ENCODE results near the gene IDS. TPM values are rescaled to one million over a fixed set of nuclear protein-coding genes. Genes with fewer than 3 reads are reported as not detected.
"Not testable (repeated sequence)": the region's sequence is repeated elsewhere in the genome, so short reads cannot be mapped to it uniquely, and the experiment has no call there.

The IDS gene
- total RNA-seq, 2 experiments from 2014 or later, result 114 to 116 TPM

DNA sequence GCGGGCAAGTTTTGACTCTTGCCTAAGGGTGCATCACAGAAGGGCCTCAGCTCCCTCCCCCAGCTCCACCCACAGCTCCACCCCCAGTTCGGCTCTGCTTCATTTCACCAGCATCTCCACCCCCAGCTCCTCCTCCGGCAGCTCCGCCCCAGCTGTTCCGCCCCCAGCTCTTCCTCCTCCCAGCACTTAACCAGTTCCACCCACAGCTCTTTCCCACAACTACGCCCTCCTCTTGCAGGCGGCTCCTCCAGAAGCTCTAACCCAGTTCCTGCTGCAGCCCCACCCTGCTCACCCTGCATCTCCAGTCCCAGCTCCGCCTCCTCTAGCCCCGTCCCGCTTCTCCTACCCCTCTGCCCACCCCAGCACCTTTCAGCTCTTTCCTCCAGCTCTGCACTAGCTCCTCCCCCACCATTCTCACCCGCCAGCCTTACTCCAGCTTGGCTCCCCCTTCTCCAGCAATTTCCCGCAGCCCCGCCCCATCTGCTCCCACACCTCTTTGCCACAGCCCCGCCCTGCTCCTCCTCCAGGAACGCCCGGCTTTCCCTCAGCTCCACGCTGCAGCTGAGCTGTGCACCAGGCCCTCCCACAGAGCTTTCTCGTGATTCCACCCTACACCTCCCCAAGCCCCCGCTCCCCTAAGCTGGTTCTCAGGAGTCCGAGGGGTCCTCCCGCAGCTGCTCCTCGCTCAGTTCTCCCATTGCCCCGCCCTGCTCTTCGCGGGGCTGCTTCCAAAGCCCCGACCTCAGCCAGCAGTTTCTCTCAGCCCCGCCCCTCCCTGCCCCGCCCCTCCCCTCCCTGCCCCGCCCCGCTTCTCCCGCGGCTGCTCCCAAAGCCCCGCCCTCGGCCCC is 34.4 kb upstream of the IDS start:
- H3K27me3 Mint-ChIP-seq, result no peaks in the 10 kb centered on the region
- H3K27ac Mint-ChIP-seq, result peak overlapping the region; percentile 90
- H3K4me3 Mint-ChIP-seq, result peak overlapping the region; percentile 81
- peak; percentile 92 for DNase-seq
- peaks cover 8% of the 10 kb centered on the region for H3K4me1 Mint-ChIP-seq
- H3K36me3 Mint-ChIP-seq (ENCODE audit: low read depth), result no peaks in the 10 kb centered on the region
- H3K9me3 Mint-ChIP-seq, result no peaks in the 10 kb centered on the region
- CTCF ChIA-PET, result interaction anchor here (0.8 to 3.8 kb wide), 10 partner anchors 11 to 400 kb away, joined by 3 to 33 read pairs (median 4); partner anchors contain the start of genes EOLA2 and IDS
- POLR2A ChIA-PET, result interaction anchor here (0.8 to 3.6 kb wide), 5 partner anchors 14 to 400 kb away, joined by 6 to 43 read pairs (median 18); partner anchors contain the start of gene IDS

DNA sequence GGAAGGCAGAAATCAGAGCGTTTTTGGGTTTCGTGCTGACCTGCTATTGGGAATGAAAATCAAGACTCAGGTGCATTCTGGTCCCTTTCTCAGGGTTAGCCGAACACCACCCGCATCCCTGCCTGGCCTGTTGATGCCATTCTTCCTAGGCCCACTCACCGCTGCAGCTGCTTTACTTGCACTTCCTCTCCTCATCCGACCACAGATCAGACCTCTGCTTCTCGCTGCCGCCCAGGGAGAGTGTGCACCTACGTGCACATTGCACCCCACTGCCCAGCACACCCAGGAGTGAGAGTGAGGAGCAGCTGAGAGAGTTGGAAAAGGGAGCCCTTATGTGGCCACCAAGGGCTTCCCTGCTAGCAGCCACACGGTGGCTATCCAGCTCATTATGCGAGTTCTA is 32.4 kb upstream of the IDS start:
- H3K4me1 Mint-ChIP-seq; H3K4me3 Mint-ChIP-seq; POLR2A ChIA-PET; H3K27ac Mint-ChIP-seq; CTCF ChIA-PET; DNase-seq; H3K36me3 Mint-ChIP-seq (ENCODE audit: low read depth); H3K9me3 Mint-ChIP-seq; H3K27me3 Mint-ChIP-seq: not testable (repeated sequence)

DNA sequence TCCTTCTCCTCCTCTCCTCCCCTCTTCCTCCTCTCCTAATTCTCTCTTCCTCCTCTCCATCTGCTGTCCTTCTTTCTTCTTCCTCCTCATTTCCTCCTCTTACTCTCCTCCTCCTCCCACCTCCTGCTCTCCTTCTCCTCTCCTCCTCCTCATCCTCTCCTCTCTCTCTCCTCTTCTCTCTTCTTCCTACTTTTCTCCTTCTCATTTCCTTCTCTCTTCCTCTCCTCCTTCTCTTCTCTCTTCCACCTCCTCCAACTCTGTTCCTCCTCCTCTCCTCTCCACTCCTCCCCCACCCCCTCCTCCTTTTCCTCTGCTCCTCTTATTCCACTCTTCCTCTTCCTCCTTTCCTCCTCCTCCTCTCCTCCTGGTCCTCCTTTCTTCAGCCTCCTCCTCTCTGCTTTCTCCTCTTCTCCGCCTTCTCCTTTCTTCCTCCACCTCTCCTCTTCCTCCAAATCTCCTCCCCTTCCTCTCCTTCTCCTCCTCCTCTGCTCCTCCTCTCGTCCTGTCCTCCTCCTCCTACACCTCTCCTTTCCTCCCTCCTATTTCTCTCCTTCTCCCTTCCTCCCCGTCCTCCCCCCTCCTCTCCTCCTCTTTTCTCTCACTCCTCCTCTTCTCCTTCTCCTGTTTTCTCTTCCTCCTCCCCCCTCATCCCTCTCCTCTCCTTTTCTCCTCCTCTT is 30.0 kb upstream of the IDS start:
- H3K9me3 Mint-ChIP-seq, H3K4me3 Mint-ChIP-seq, H3K27ac Mint-ChIP-seq, H3K4me1 Mint-ChIP-seq, DNase-seq, CTCF ChIA-PET, POLR2A ChIA-PET, H3K27me3 Mint-ChIP-seq: not testable (repeated sequence)
- H3K36me3 Mint-ChIP-seq (ENCODE audit: low read depth), result peaks cover 11% of the 10 kb centered on the region

DNA sequence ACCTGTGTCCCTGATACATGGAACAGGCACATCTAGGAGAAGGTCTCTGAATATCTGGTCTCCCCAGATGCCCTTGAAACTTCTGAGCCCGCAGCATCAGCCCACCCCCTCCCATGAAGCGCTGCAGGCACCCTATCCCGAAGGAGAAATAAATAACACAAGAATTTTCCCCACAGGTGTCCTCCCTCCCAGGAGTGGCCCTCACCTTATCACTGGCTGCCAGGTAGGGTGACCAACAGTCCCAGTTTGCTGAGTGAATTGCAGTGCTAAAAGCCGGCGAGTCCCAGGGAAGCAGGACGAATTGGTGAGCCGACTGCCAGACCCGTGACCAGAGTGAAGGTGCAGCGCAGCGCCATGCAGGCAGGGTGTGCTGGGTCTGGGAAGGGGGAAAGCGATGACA is 28.9 kb upstream of the IDS start:
- POLR2A ChIA-PET, H3K27ac Mint-ChIP-seq, H3K9me3 Mint-ChIP-seq, H3K27me3 Mint-ChIP-seq, CTCF ChIA-PET, H3K4me3 Mint-ChIP-seq, DNase-seq, H3K4me1 Mint-ChIP-seq: not testable (repeated sequence)
- H3K36me3 Mint-ChIP-seq (ENCODE audit: low read depth), result peaks cover 13% of the 10 kb centered on the region

DNA sequence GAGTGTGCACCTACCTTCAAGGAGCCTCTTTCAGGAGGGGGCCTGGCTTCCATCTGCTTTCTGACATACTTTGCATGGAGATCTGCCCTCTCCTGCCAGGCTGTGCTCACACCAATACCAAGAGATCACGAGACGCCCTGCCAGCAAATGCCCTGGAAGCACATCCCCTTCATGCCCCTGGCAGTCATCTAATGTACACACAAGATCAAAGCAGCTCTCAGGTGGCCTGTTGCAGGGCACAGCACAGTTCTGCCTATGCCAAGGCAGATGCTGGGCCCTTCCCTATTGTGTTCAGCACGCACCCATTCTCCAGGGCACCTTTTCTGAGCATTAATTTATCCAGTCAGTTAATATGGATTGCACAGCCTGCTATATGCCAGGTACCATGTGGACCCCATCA is 27.8 kb upstream of the IDS start:
- DNase-seq, H3K4me1 Mint-ChIP-seq: not testable (repeated sequence)

DNA sequence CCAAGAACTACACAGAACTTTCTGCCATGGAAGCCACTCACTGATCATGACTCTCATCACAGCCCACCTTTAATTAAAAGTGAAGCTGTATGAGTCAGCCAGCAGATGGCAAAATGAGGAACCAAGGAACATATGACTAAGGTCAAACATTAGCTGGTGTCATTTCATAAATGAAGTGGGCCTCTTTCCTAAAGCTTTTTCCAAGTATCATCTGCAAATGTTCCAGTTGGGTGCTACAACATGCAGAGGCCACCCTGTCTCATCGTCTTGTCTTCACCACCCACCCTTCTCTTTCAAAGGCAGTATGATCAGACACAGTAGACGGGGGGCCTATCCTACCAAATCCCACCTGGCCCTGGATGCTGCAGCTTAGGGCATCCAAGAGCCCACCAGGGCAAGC is 26.5 kb upstream of the IDS start:
- H3K27me3 Mint-ChIP-seq, result no peaks in the 10 kb centered on the region
- no peak for DNase-seq
- POLR2A ChIA-PET, result no interaction called here
- no peak overlapping the region for H3K27ac Mint-ChIP-seq
- H3K9me3 Mint-ChIP-seq, result no peaks in the 10 kb centered on the region
- H3K4me3 Mint-ChIP-seq, result no peak overlapping the region
- CTCF ChIA-PET, result interaction anchor here (0.8 kb wide), 1 partner anchor 9 kb away, joined by 3 read pairs; the partner anchor contains the start of gene EOLA1
- peaks cover 11% of the 10 kb centered on the region for H3K4me1 Mint-ChIP-seq
- peaks cover 13% of the 10 kb centered on the region for H3K36me3 Mint-ChIP-seq (ENCODE audit: low read depth)

More for the DNA sequence above, 27.8 kb upstream of the IDS start:
- H3K4me3 Mint-ChIP-seq, H3K9me3 Mint-ChIP-seq, H3K27ac Mint-ChIP-seq, POLR2A ChIA-PET, CTCF ChIA-PET, H3K27me3 Mint-ChIP-seq: not testable (repeated sequence)
- peaks cover 13% of the 10 kb centered on the region for H3K36me3 Mint-ChIP-seq (ENCODE audit: low read depth)

DNA sequence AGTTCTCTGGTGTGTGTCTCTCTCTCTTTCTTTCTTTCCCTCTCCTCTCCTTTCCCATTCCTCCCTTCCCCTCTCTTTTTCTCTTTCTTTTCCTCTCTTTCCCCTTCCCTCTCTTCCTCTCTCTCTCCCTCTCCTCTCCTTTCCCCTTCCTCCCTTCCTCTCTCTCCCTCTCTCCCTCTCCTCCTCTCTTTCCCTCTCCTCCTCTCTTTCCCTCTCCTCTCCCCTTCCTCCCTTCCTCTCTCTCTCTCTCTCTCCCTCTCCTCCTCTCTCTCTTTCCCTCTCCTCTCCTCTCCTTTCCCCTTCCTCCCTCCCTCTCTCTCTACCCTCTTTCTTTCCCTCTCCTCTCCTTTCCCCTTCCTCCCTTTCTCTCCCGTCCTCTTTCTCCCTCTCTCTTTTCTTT is 23.3 kb upstream of the IDS start:
- peaks cover 13% of the 10 kb centered on the region for H3K36me3 Mint-ChIP-seq (ENCODE audit: low read depth)
- POLR2A ChIA-PET, result interaction anchor here (1.0 to 2.6 kb wide), 3 partner anchors 12 to 23 kb away, joined by 4 to 10 read pairs (median 5); partner anchors contain the start of genes EOLA1 and IDS
- H3K27ac Mint-ChIP-seq, result no peak overlapping the region
- H3K4me3 Mint-ChIP-seq, result no peak overlapping the region
- no peaks in the 10 kb centered on the region for H3K9me3 Mint-ChIP-seq
- no peaks in the 10 kb centered on the region for H3K27me3 Mint-ChIP-seq
- CTCF ChIA-PET, result interaction anchor here (1.0 to 2.2 kb wide), 4 partner anchors 11 to 18 kb away, joined by 3 to 15 read pairs (median 10); partner anchors contain the start of gene EOLA1
- H3K4me1 Mint-ChIP-seq, result peaks cover 31% of the 10 kb centered on the region
- DNase-seq, result no peak

DNA sequence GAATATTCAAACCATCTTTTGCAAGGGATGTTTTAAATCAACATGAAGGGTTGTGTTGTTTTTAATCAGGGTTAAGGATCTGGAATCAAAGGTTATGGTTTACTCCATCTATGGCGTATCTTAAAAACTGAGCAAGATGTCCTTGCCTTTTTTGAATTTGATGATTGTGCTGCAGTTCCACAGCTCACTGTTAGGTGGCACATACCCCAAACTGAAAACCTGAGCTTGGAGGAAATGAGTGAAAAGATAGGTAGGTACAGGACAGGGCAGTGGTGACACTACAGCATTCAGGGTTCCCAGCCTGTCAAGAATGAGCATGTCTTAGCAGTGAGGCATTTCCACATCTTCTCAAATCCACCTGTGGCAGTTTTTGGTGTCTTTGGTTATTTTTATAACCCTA is 22.6 kb upstream of the IDS start:
- DNase-seq, result peak; percentile 46
- H3K9me3 Mint-ChIP-seq, result no peaks in the 10 kb centered on the region

DNA sequence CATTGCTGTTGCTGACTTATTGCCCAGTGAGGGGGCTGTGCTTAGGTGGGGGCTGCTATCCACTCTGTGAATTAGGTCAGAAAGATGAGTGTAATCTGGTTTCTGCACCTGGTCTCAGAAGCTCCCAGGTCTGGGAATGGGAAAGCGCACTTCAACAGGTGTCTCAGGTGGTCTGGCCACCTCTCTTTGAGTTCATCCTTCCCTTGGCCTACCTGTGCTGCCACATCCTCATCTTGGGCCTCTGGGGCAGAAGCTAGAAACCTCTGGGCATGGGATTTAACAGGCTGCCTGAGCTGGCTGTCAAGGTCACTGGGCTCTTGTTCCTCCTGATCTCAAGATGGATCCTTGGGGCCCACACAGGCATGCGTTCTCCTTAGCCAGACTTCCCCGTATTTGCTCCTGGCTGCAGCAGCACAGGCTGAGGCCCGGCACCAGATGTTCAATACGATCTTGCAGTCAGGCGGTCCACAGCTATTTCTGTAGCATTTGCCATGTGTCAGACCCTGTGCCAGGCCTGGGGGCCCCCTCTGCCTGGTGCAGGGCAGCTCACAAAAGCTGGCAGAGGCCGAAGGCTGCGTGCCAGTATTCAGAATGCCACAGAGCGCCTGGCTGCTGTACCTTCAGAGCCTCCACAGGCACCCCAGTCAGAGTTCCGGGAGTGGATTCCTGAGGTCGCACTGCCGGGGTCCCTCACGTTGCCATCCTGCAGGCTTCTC is 21.4 kb upstream of the IDS start:
- not testable (repeated sequence) for DNase-seq; H3K27me3 Mint-ChIP-seq; H3K36me3 Mint-ChIP-seq (ENCODE audit: low read depth); H3K9me3 Mint-ChIP-seq; H3K4me3 Mint-ChIP-seq
- ChIA-PET CTCF (interaction anchor here (0.7 to 1.1 kb wide), 3 partner anchors 13 to 14 kb away, joined by 3 to 6 read pairs (median 3); partner anchors contain the start of gene EOLA1), POLR2A (interaction anchor here (0.7 to 2.2 kb wide), 2 partner anchors 14 kb away, joined by 3 to 19 read pairs; partner anchors contain the start of gene EOLA1)
- Mint-ChIP-seq H3K27ac (peak overlapping the region; percentile 87), H3K4me1 (peaks cover 41% of the 10 kb centered on the region)

More for the DNA sequence above, 22.6 kb upstream of the IDS start:
- H3K36me3 Mint-ChIP-seq (ENCODE audit: low read depth), result peaks cover 13% of the 10 kb centered on the region
- H3K4me3 Mint-ChIP-seq, result no peak overlapping the region
- peak overlapping the region; percentile 64 for H3K27ac Mint-ChIP-seq
- peaks cover 35% of the 10 kb centered on the region for H3K4me1 Mint-ChIP-seq
- ChIA-PET POLR2A (interaction anchor here (1.0 kb wide), 2 partner anchors 13 to 23 kb away, joined by 4 to 5 read pairs; partner anchors contain the start of genes EOLA1 and IDS), CTCF (interaction anchor here (1.0 to 2.2 kb wide), 4 partner anchors 11 to 17 kb away, joined by 3 to 15 read pairs (median 10); partner anchors contain the start of gene EOLA1)
- no peaks in the 10 kb centered on the region for H3K27me3 Mint-ChIP-seq

DNA sequence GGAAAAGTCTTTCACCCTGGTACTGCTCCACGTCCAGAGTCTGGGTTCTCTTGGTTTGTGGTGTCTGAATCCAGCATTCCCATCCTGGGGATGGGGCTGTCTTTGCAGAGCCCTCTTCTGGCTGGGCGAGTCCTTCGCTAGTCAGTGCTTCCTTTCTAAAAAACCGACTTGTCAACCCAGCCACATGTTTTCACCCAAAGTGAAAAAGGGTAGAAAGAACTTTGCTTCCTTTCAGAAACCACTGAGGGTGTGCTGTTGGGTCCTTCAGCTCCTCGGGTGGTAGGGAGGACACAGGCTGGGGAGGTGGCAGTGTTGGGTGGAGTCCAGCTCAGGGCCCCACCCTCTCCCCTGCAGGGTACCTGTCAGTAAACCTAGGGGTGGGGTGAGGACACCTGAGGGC is 20.8 kb upstream of the IDS start:
- not testable (repeated sequence) for H3K9me3 Mint-ChIP-seq; H3K27me3 Mint-ChIP-seq; H3K36me3 Mint-ChIP-seq (ENCODE audit: low read depth)
- peaks cover 47% of the 10 kb centered on the region for H3K4me1 Mint-ChIP-seq
- ChIA-PET CTCF (interaction anchor here (0.7 to 1.1 kb wide), 3 partner anchors 13 to 14 kb away, joined by 3 to 6 read pairs (median 3); partner anchors contain the start of gene EOLA1), POLR2A (interaction anchor here (0.7 to 2.2 kb wide), 2 partner anchors 14 kb away, joined by 3 to 19 read pairs; partner anchors contain the start of gene EOLA1)
- peak overlapping the region; percentile 43 for H3K4me3 Mint-ChIP-seq
- peak overlapping the region; percentile 87 for H3K27ac Mint-ChIP-seq
- peak; percentile 38 for DNase-seq

DNA sequence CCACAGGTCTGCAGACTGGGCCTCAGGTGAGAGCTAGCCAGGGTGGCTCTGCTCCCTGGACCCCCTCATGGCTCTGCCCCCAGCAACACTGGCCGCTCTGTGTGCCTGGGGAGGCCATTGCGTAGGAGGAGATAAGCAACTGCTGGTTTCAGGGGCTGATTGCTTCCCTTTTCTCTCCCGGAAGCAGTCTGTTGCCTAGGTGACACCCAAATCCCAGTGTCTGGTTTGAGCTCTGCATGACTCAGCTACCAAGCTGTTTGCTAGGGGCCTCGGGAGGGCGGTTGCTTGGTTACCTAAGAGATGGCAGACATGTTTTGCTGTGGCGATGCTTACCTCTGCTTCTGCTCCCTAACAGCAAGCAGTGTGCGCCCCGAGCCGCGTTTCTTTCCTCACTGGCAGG is 20.3 kb upstream of the IDS start:
- Mint-ChIP-seq H3K4me1 (peaks cover 52% of the 10 kb centered on the region), H3K27ac (peak overlapping the region; percentile 87)
- POLR2A ChIA-PET, result interaction anchor here (1.3 to 2.2 kb wide), 2 partner anchors 15 kb away, joined by 3 to 19 read pairs; partner anchors contain the start of gene EOLA1
- H3K9me3 Mint-ChIP-seq; H3K36me3 Mint-ChIP-seq (ENCODE audit: low read depth); CTCF ChIA-PET; H3K4me3 Mint-ChIP-seq; H3K27me3 Mint-ChIP-seq: not testable (repeated sequence)
- peak; percentile 78 for DNase-seq

DNA sequence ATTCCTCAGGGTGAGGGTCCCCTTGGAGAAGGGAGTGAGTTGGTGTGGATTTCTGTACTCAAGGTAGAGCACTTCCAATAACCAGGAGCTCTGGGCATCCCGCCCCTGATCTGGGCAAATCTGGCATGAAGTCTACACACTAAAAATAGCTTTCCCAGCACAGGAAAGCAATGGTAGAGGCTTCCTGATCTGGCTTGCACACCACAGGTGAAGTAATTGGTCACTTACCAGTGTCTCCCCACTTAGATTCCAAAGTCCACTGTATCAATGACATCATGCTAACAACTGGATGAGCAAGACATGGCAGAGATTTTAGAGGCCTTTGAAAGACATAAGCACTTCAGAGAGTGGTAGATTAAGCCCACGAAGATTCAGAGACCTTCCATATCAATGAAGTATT is 17.8 kb upstream of the IDS start:
- H3K27ac Mint-ChIP-seq, result no peak overlapping the region
- H3K9me3 Mint-ChIP-seq, result peaks cover under 1% of the 10 kb centered on the region
- peaks cover 3% of the 10 kb centered on the region for H3K36me3 Mint-ChIP-seq (ENCODE audit: low read depth)
- no peak overlapping the region for H3K4me3 Mint-ChIP-seq
- peaks cover 66% of the 10 kb centered on the region for H3K4me1 Mint-ChIP-seq
- ChIA-PET CTCF (no interaction called here), POLR2A (interaction anchor here (3.4 kb wide), 1 partner anchor 18 kb away, joined by 13 read pairs; the partner anchor contains the start of gene IDS)
- no peaks in the 10 kb centered on the region for H3K27me3 Mint-ChIP-seq
- DNase-seq, result no peak
